SK-N-SH (cell line): ENCODE data around the gene CDH23. TPM values are rescaled to one million over a fixed set of nuclear protein-coding genes. Genes with fewer than 3 reads are reported as not detected.

Experiments
- CTCF ChIA-PET: fragments of 300-600, 350-600 bp; formaldehyde crosslinking; extraction: SDS; loops from one replicate; lab custom pipeline; 2021; lab: Yijun Ruan, JAX
- POLR2A ChIA-PET: fragments of 350-600 bp; sonication (Branson Sonifier 250); formaldehyde crosslinking; extraction: SDS; loops from one replicate; lab custom pipeline; 2020; ENCODE audit warnings: antibody characterized with exemption, inconsistent platforms; lab: Yijun Ruan, JAX
- DNase-seq: peaks from one replicate; pipeline ENCODE4 v3.0.0; 2012
- H2AFZ ChIP-seq: fragments of 200-600 bp; sonication (generic); 2 replicates; pipeline ENCODE4 v1.8.1; 2016; ENCODE audit warnings: antibody characterized with exemption, mild to moderate bottlenecking, low read depth
- H3F3A ChIP-seq: fragments of 200-600 bp; sonication (generic); replicated peaks from 2 replicates; pipeline ENCODE3; 2016; ENCODE audit warnings: antibody characterized with exemption, mild to moderate bottlenecking; ENCODE audit not compliant: insufficient read depth
- H3K27ac ChIP-seq, 2 experiments: fragments of 200-500 bp in 1 of 2; fragments of 200-600 bp in 1 of 2; sonication (Bioruptor generic) in 1 of 2; sonication (generic), shearing (Covaris generic) in 1 of 2; 2 replicates each; pipeline versions ENCODE4 v1.5.1 to v1.6.1; 2014 to 2016; ENCODE audit warnings: low read depth in 2 of 2, inconsistent platforms in 1 of 2, low read length in 1 of 2, mild to moderate bottlenecking in 1 of 2, mixed read lengths in 1 of 2
- H3K27me3 ChIP-seq: fragments of 200-600 bp; sonication (generic), shearing (Covaris generic); 2 replicates; pipeline ENCODE4 v1.6.1; 2016; ENCODE audit warnings: mixed run types; ENCODE audit not compliant: insufficient read depth
- H3K36me3 ChIP-seq, 2 experiments: fragments of 200-500 bp in 1 of 2; fragments of 200-600 bp in 1 of 2; sonication (Bioruptor generic) in 1 of 2; sonication (generic) in 1 of 2; replicated peaks in 1 of 2; 2 replicates each; pipeline versions ENCODE3 to v1.5.1; 2014 to 2016; ENCODE audit warnings: low read length in 1 of 2, mild to moderate bottlenecking in 1 of 2; ENCODE audit not compliant: insufficient read depth in 2 of 2, control insufficient read depth in 1 of 2
- H3K4me1 ChIP-seq, 2 experiments: fragments of 200-500 bp in 1 of 2; fragments of 200-600 bp in 1 of 2; sonication (Bioruptor generic) in 1 of 2; sonication (generic), shearing (Covaris generic) in 1 of 2; 2 replicates each; pipeline versions ENCODE4 v1.5.1 to v1.6.1; 2014 to 2016; ENCODE audit warnings: low read depth in 1 of 2, low read length in 1 of 2, mixed run types in 1 of 2; ENCODE audit not compliant: insufficient read depth in 2 of 2, control insufficient read depth in 1 of 2
- H3K4me2 ChIP-seq: fragments of 200-600 bp; sonication (generic), shearing (Covaris generic); 2 replicates; pipeline ENCODE4 v1.6.1; 2017; ENCODE audit warnings: mixed run types
- H3K4me3 ChIP-seq, 2 experiments: fragments of 200-500 bp in 1 of 2; fragments of 200-600 bp in 1 of 2; sonication (Bioruptor generic) in 1 of 2; sonication (generic), shearing (Covaris generic) in 1 of 2; 2 replicates each; pipeline versions ENCODE4 v1.5.1 to v1.8.1; 2014 to 2016; ENCODE audit warnings: low read depth in 2 of 2, inconsistent platforms in 1 of 2, low read length in 1 of 2, mild to moderate bottlenecking in 1 of 2, mixed read lengths in 1 of 2, moderate library complexity in 1 of 2
- H3K79me2 ChIP-seq: fragments of 200-600 bp; sonication (generic); 2 replicates; pipeline ENCODE4 v1.8.1; 2017; ENCODE audit warnings: mild to moderate bottlenecking; ENCODE audit not compliant: insufficient read depth
- H3K9ac ChIP-seq: fragments of 200-600 bp; sonication (generic); 2 replicates; pipeline ENCODE4 v1.6.1; 2017; ENCODE audit warnings: mixed run types
- H3K9me2 ChIP-seq: fragments of 200-600 bp; sonication (generic); 2 replicates; pipeline ENCODE4 v1.6.1; 2017; ENCODE audit warnings: mixed run types
- H3K9me3 ChIP-seq: fragments of 200-600 bp; sonication (generic); 2 replicates; pipeline ENCODE4 v1.6.1; 2017; ENCODE audit warnings: mixed run types, mild to moderate bottlenecking, moderate library complexity
- H4K20me1 ChIP-seq: fragments of 200-600 bp; sonication (generic); 2 replicates; pipeline ENCODE4 v1.6.1; 2017; ENCODE audit warnings: mild to moderate bottlenecking, mixed run types; ENCODE audit not compliant: insufficient read depth
- EP300 ChIP-seq, 2 experiments: IDR thresholded peaks; 2 replicates each; pipeline versions ENCODE4 v1.4.0 to v1.6.1; 2012; ENCODE audit warnings: borderline replicate concordance in 1 of 2, low read depth in 1 of 2, low read length in 1 of 2
- FOXJ3 ChIP-seq: sonication (generic); formaldehyde crosslinking; IDR thresholded peaks from 2 replicates; pipeline ENCODE4 v1.5.1; 2020; ENCODE audit warnings: mild to moderate bottlenecking, missing genetic modification reagents
- GABPA ChIP-seq: IDR thresholded peaks from 2 replicates; pipeline ENCODE4 v1.4.0; 2012; ENCODE audit warnings: low read depth, mild to moderate bottlenecking
- IRF3 ChIP-seq: fragments of 150-350 bp; IDR thresholded peaks from 2 replicates; pipeline ENCODE4 v1.6.1; 2016; ENCODE audit warnings: mild to moderate bottlenecking, low read depth, low read length
- MAX ChIP-seq: IDR thresholded peaks from 2 replicates; pipeline ENCODE4 v1.4.0; 2012; ENCODE audit warnings: low read depth
- MEF2A ChIP-seq: IDR thresholded peaks from 2 replicates; pipeline ENCODE4 v1.4.0; 2012; ENCODE audit warnings: low read depth, borderline replicate concordance
- NFIC ChIP-seq: IDR thresholded peaks from 2 replicates; pipeline ENCODE4 v1.4.0; 2012; ENCODE audit warnings: borderline replicate concordance
- REST ChIP-seq: IDR thresholded peaks from 2 replicates; pipeline ENCODE4 v1.6.1; 2012; ENCODE audit warnings: mild to moderate bottlenecking, low read depth, low read length, moderate library complexity
- SIN3A ChIP-seq: IDR thresholded peaks from 2 replicates; pipeline ENCODE4 v1.6.1; 2012; ENCODE audit warnings: low read depth, mild to moderate bottlenecking, low read length, moderate library complexity, borderline replicate concordance
- TEAD4 ChIP-seq: IDR thresholded peaks from 2 replicates; pipeline ENCODE4 v1.4.0; 2012; ENCODE audit warnings: mild to moderate bottlenecking, borderline replicate concordance; ENCODE audit not compliant: insufficient read depth
- USF2 ChIP-seq: fragments of 150-350 bp; IDR thresholded peaks from 2 replicates; pipeline ENCODE4 v1.6.1; 2017; ENCODE audit warnings: antibody characterized with exemption, low read length, low read depth, borderline replicate concordance
- YY1 ChIP-seq: IDR thresholded peaks from 2 replicates; pipeline ENCODE4 v1.4.0; 2012; ENCODE audit warnings: low read depth, mild to moderate bottlenecking
- WGBS: methylation state at CpG from one replicate; pipeline ENCODE4 v1.1.6; 2017; ENCODE audit warnings: low lambda C conversion rate; 5-methylcytosine and 5-hydroxymethylcytosine counted together
- polyA plus RNA-seq, 3 experiments: library from polyadenylated mRNA; depleted of rRNA; stranded (reverse); fragments of >200 nt; gene quantifications; 2 replicates each; pipeline ENCODE4 v1.2.3, GENCODE V29; 2012

Gene CDH23
- polyA plus RNA-seq, 1 of the 3 experiments (the other 2 are of a cell fraction), result 0.03 TPM

GRCh38 chr10:71814922-71815411, 418.2 kb downstream of the CDH23 start (continued):
- TF ChIP-seq MEF2A (no peak), GABPA (no peak), NFIC (no peak), SIN3A (no peak)

- Histone ChIP-seq H3K4me1 (no peaks in the 10 kb centered on the region; a peak in 1 of 4 replicates), H4K20me1 (0 out of 2 replicates have a peak, but pooled peaks cover 6% of the 10 kb centered on the region), H3K9ac (no peak overlapping the region), H3K4me2 (no peak overlapping the region), H3K27me3 (no peaks in the 10 kb centered on the region), H3F3A (no peaks in the 10 kb centered on the region), H3K9me3 (no peaks in the 10 kb centered on the region), H3K36me3 (peaks cover 16 to 58% of the 10 kb centered on the region in 2 experiments), H2AFZ (no peak overlapping the region), H3K4me3 (no peak overlapping the region), H3K9me2 (no peaks in the 10 kb centered on the region), H3K79me2 (no peaks in the 10 kb centered on the region), H3K27ac (no peak overlapping the region)
- TF ChIP-seq REST (no peak), FOXJ3 (CRISPR knock-in tag) (no peak)
- WGBS, result 89% methylated on average over 15 of the region's 15 CpGs
- ChIA-PET POLR2A (interaction anchor here (1.5 kb wide), 1 partner anchor 20 kb away, joined by 3 read pairs; no protein-coding TSS in a partner anchor), CTCF (interaction anchor here (0.8 to 5.7 kb wide), 6 partner anchors 10 to 108 kb away, joined by 3 to 40 read pairs (median 4); no protein-coding TSS in a partner anchor)
- no peak for DNase-seq
Measured at GRCh38 chr10:71815515-71816130, 418.9 kb downstream of the CDH23 start.

GRCh38 chr10:71816421-71816851, 419.7 kb downstream of the CDH23 start:
- no peak for DNase-seq
- Histone ChIP-seq H2AFZ (no peak overlapping the region), H3K9me2 (no peaks in the 10 kb centered on the region), H3K4me3 (no peak overlapping the region), H3K27ac (no peak overlapping the region; a peak in 1 of 4 replicates), H3K9me3 (no peaks in the 10 kb centered on the region), H3K4me1 (no peaks in the 10 kb centered on the region; a peak in 1 of 4 replicates), H3F3A (no peaks in the 10 kb centered on the region), H3K79me2 (no peaks in the 10 kb centered on the region), H3K4me2 (no peak overlapping the region), H3K36me3 (peaks cover 19 to 66% of the 10 kb centered on the region in 2 experiments), H3K27me3 (no peaks in the 10 kb centered on the region), H4K20me1 (0 out of 2 replicates have a peak, but pooled peaks cover 6% of the 10 kb centered on the region), H3K9ac (no peak overlapping the region)
- WGBS, result 84% methylated on average over 10 of the region's 12 CpGs
- ChIA-PET POLR2A (no interaction called here), CTCF (interaction anchor here (1.3 to 5.7 kb wide), 2 partner anchors 80 to 420 kb away, joined by 4 to 40 read pairs; partner anchors contain the start of gene CDH23)
- TF ChIP-seq EP300 (IDR thresholded peaks at IDR 0.05; ENCODE audit: borderline replicate concordance in 1 of 2, low read depth in 1 of 2, low read length in 1 of 2), result no peak
- no peak for TF ChIP-seq MEF2A
- no peak for TF ChIP-seq REST
- TF ChIP-seq TEAD4, result no peak
- TF ChIP-seq NFIC, result no peak
- no peak for TF ChIP-seq GABPA
- no peak for TF ChIP-seq YY1
- TF ChIP-seq IRF3, result no peak
- no peak for TF ChIP-seq MAX
- no peak for TF ChIP-seq USF2
